HEK293 (cell line): ENCODE measurements around the gene NAA25.

Experiments used
- CTCF ChIP-seq: fragments of 450-650 bp; formaldehyde crosslinking; IDR thresholded peaks from 2 replicates; pipeline ENCODE4 v1.5.1; 2016; ENCODE audit warnings: missing biosample characterization, missing genetic modification characterization
- SP3 ChIP-seq: fragments of 450-650 bp; formaldehyde crosslinking; IDR thresholded peaks from 2 replicates; pipeline ENCODE4 v1.5.1; 2016; ENCODE audit warnings: missing biosample characterization, missing genetic modification characterization
- TCF7L2 ChIP-seq: IDR thresholded peaks from 2 replicates; pipeline ENCODE4 v1.6.1; 2011; ENCODE audit warnings: low read depth, mild to moderate bottlenecking, inconsistent platforms, low read length, moderate library complexity, borderline replicate concordance
- ZBTB8A ChIP-seq: fragments of 450-650 bp; formaldehyde crosslinking; IDR thresholded peaks from 2 replicates; pipeline ENCODE4 v1.5.1; 2016; ENCODE audit warnings: missing biosample characterization, missing genetic modification characterization
- ZNF133 ChIP-seq: fragments of 450-650 bp; formaldehyde crosslinking; IDR thresholded peaks from 2 replicates; pipeline ENCODE4 v1.5.1; 2016; ENCODE audit warnings: missing biosample characterization, missing genetic modification characterization
- ZNF16 ChIP-seq: fragments of 450-650 bp; formaldehyde crosslinking; IDR thresholded peaks from 2 replicates; pipeline ENCODE4 v1.5.1; 2016; ENCODE audit warnings: low read depth, missing biosample characterization, missing genetic modification characterization
- ZNF2 ChIP-seq: fragments of 450-650 bp; formaldehyde crosslinking; IDR thresholded peaks from 2 replicates; pipeline ENCODE4 v1.5.1; 2016; ENCODE audit warnings: missing biosample characterization, missing genetic modification characterization
- ZNF24 ChIP-seq: fragments of 450-650 bp; formaldehyde crosslinking; IDR thresholded peaks from 2 replicates; pipeline ENCODE4 v1.5.1; 2016; ENCODE audit warnings: missing biosample characterization, missing genetic modification characterization
- ZNF449 ChIP-seq: fragments of 450-650 bp; formaldehyde crosslinking; IDR thresholded peaks from 2 replicates; pipeline ENCODE4 v1.5.1; 2017; ENCODE audit warnings: missing biosample characterization, mild to moderate bottlenecking, missing genetic modification characterization, moderate library complexity
- ZNF785 ChIP-seq: fragments of 450-650 bp; formaldehyde crosslinking; IDR thresholded peaks from 2 replicates; pipeline ENCODE4 v1.5.1; 2016; ENCODE audit warnings: missing biosample characterization, missing genetic modification characterization
- ZNF791 ChIP-seq: fragments of 450-650 bp; formaldehyde crosslinking; IDR thresholded peaks from 2 replicates; pipeline ENCODE4 v1.5.1; 2016; ENCODE audit warnings: missing biosample characterization, missing genetic modification characterization
- ZSCAN18 ChIP-seq: fragments of 450-650 bp; formaldehyde crosslinking; IDR thresholded peaks from 2 replicates; pipeline ENCODE4 v1.5.1; 2016; ENCODE audit warnings: missing biosample characterization, missing genetic modification characterization
- TF ChIP-seq, protein P1 (sequence below): fragments of 450-650 bp; formaldehyde crosslinking; IDR thresholded peaks from 2 replicates; pipeline ENCODE4 v1.5.1; 2017; ENCODE audit warnings: missing biosample characterization, missing genetic modification characterization
- TF ChIP-seq, protein P2 (sequence below): fragments of 450-650 bp; formaldehyde crosslinking; IDR thresholded peaks from 2 replicates; pipeline ENCODE4 v1.5.1; 2016; ENCODE audit warnings: missing biosample characterization, missing genetic modification characterization

DNA sequence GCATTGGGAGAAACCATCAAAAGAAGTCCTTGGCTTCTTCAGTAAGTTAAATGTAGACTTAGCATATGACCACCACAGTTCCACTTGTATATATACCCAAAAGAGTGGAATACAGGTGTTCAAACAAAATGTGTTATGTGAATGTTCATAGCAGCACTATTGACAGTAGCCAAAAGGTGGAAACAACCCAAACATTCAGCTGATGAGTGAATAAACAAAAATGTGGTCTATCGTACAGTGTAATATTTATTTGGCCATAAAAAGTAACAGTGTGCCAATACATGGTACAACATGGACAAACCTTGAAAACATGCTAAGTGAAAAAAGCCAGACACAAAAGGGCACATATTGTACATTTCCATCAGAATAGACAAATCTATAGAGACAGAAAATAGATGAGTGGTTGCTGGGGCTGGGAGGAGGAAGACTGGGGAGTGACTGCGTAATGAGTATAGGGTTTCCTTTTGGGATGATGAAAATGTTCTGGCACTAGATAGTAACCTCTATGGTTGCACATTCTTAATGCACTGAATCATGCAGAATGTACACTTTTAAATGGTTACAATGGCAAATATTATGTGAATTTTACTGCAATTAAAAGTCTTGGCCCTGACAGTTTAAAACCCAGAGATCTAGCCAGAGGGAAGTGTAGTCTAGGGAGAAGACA lies 89.9 kb downstream of the NAA25 start:
- TF ChIP-seq SP3 (tag by site-specific recombination) (no peak), CTCF (no peak), ZNF133 (tag by site-specific recombination) (no peak), ZNF2 (tag by site-specific recombination) (no peak), ZNF16 (tag by site-specific recombination) (no peak), ZSCAN18 (tag by site-specific recombination) (no peak), ZNF791 (no peak), ZBTB8A (tag by site-specific recombination) (no peak), TCF7L2 (no peak), ZNF449 (tag by site-specific recombination) (no peak), ZNF24 (tag by site-specific recombination) (no peak), ZNF785 (tag by site-specific recombination) (no peak)
- TF ChIP-seq, protein P1, sequence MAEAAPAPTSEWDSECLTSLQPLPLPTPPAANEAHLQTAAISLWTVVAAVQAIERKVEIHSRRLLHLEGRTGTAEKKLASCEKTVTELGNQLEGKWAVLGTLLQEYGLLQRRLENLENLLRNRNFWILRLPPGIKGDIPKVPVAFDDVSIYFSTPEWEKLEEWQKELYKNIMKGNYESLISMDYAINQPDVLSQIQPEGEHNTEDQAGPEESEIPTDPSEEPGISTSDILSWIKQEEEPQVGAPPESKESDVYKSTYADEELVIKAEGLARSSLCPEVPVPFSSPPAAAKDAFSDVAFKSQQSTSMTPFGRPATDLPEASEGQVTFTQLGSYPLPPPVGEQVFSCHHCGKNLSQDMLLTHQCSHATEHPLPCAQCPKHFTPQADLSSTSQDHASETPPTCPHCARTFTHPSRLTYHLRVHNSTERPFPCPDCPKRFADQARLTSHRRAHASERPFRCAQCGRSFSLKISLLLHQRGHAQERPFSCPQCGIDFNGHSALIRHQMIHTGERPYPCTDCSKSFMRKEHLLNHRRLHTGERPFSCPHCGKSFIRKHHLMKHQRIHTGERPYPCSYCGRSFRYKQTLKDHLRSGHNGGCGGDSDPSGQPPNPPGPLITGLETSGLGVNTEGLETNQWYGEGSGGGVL (tag by site-specific recombination): no peak
- TF ChIP-seq, protein P2, sequence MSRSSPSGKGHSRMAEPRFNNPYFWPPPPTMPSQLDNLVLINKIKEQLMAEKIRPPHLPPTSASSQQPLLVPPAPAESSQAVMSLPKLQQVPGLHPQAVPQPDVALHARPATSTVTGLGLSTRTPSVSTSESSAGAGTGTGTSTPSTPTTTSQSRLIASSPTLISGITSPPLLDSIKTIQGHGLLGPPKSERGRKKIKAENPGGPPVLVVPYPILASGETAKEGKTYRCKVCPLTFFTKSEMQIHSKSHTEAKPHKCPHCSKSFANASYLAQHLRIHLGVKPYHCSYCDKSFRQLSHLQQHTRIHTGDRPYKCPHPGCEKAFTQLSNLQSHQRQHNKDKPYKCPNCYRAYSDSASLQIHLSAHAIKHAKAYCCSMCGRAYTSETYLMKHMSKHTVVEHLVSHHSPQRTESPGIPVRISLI: no peak
